OCI-LY1 (cell line): ENCODE measurements around the gene PLD6.

Experiments
- CTCF ChIP-seq: fragments of 200-600 bp; sonication (generic), shearing (Covaris generic); IDR thresholded peaks from 2 replicates; pipeline ENCODE4 v1.5.1; 2017; ENCODE audit warnings: mild to moderate bottlenecking, antibody characterized with exemption, low read length, moderate library complexity, mixed read lengths
- EZH2 ChIP-seq: fragments of 200-600 bp; sonication (generic), shearing (Covaris generic); IDR thresholded peaks from 2 replicates; pipeline ENCODE4 v1.8.0; 2017; ENCODE audit warnings: borderline replicate concordance, mixed run types, mild to moderate bottlenecking, antibody characterized with exemption, low read length, moderate library complexity, mixed read lengths

DNA sequence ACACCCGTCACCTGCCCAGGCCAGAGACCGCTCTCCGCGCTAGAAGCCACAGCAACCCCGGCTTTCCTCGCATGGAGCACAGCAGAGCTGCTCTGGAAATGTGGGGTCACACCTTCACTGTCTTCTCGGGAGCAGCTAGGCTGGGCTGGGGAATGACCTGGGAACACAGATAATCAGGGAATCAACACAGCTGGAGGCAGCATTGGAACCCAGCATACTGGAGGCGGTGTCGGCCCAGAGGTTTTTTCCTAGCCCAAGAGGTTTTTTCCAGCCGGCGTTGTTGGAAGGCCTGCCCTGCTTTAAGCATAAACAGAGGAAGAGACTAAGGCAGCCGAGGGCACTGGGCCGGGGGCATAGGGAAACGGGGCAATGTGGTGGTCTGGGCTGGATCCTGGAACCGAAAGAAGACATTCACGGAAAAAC, 791 bp upstream of the PLD6 start:
- TF ChIP-seq CTCF (no peak), EZH2 (no peak)
